HepG2 (cell line): Measurements from ENCODE around the gene SPOCD1. TPM values are rescaled to one million over a fixed set of nuclear protein-coding genes. Genes with fewer than 3 reads are reported as not detected.

Experiments
- FOSL2 ChIP-seq: sonication (generic); formaldehyde crosslinking; IDR thresholded peaks from 2 replicates; pipeline ENCODE4 v1.4.0; 2020; ENCODE audit warnings: missing genetic modification reagents
- NR2C2 ChIP-seq: sonication (generic); formaldehyde crosslinking; IDR thresholded peaks from 2 replicates; pipeline ENCODE4 v1.4.0; 2020; ENCODE audit warnings: missing genetic modification reagents, mild to moderate bottlenecking, moderate library complexity, borderline replicate concordance
- ZBTB10 ChIP-seq: sonication (generic); formaldehyde crosslinking; IDR thresholded peaks from 2 replicates; pipeline ENCODE4 v1.4.0; 2020; ENCODE audit warnings: missing genetic modification reagents, borderline replicate concordance
- ZNF280D ChIP-seq: sonication (generic); formaldehyde crosslinking; IDR thresholded peaks from 2 replicates; pipeline ENCODE4 v1.5.1; 2020; ENCODE audit warnings: mild to moderate bottlenecking, missing genetic modification reagents
- polyA plus RNA-seq, 8 experiments: library from polyadenylated mRNA; depleted of rRNA in 3 of 8; stranded (reverse) in 7 of 8; unstranded in 1 of 8; fragments of >200 nt; fragmentation: Illumina TruSeq in 4 of 8; extraction: Trizol in 4 of 8; gene quantifications; 2 replicates each; pipeline versions ENCODE4 v1.2.1 to v1.2.3, GENCODE V29; 2011 to 2016; ENCODE audit warnings: low read depth in 4 of 8, missing spikeins in 1 of 8, mixed read lengths in 1 of 8; ENCODE audit not compliant: insufficient read depth in 1 of 8
- total RNA-seq, 5 experiments: library from RNA; depleted of rRNA; stranded (reverse); fragments of >200 nt; fragmentation: Illumina TruSeq; extraction: Trizol; gene quantifications; 2 replicates each; pipeline ENCODE4 v1.2.3, GENCODE V29; 2016; ENCODE audit warnings: low read depth in 1 of 5
- TF ChIP-seq, protein P1 (sequence below): sonication (generic); formaldehyde crosslinking; IDR thresholded peaks from 2 replicates; pipeline ENCODE4 v1.5.1; 2020; ENCODE audit warnings: mild to moderate bottlenecking, missing genetic modification reagents, borderline replicate concordance

The SPOCD1 gene
- total and polyA plus RNA-seq, 2 of the 13 experiments (the other 11 are each of a cell fraction or from before 2014, with no cell fraction given): 0.24 to 0.29 TPM

- TF ChIP-seq ZBTB10 (CRISPR knock-in tag) (no peak), NR2C2 (CRISPR knock-in tag) (peak; percentile 60), FOSL2 (CRISPR knock-in tag) (0 out of 2 replicates have a peak, but pooled peaks have one; percentile 9), ZNF280D (CRISPR knock-in tag) (0 out of 2 replicates have a peak, but pooled peaks have one; percentile 58)
- TF ChIP-seq, protein P1, sequence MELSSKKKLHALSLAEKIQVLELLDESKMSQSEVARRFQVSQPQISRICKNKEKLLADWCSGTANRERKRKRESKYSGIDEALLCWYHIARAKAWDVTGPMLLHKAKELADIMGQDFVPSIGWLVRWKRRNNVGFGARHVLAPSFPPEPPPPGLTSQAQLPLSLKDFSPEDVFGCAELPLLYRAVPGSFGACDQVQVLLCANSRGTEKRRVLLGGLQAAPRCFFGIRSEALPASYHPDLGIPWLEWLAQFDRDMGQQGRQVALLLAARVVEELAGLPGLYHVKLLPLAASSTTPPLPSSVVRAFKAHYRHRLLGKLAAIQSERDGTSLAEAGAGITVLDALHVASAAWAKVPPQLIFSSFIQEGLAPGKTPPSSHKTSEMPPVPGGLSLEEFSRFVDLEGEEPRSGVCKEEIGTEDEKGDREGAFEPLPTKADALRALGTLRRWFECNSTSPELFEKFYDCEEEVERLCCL (CRISPR knock-in tag): no peak
Measured at GRCh38 chr1:31831397-31832378, 15.9 kb upstream of the SPOCD1 start (continued).
